NCI-H1048 (cell line): ENCODE measurements around the gene RNF213.

Source experiments
- DNase-seq: peaks from one replicate; lab custom pipeline; 2025; lab: John Stamatoyannopoulos, UW

RNF213 gene

DNA sequence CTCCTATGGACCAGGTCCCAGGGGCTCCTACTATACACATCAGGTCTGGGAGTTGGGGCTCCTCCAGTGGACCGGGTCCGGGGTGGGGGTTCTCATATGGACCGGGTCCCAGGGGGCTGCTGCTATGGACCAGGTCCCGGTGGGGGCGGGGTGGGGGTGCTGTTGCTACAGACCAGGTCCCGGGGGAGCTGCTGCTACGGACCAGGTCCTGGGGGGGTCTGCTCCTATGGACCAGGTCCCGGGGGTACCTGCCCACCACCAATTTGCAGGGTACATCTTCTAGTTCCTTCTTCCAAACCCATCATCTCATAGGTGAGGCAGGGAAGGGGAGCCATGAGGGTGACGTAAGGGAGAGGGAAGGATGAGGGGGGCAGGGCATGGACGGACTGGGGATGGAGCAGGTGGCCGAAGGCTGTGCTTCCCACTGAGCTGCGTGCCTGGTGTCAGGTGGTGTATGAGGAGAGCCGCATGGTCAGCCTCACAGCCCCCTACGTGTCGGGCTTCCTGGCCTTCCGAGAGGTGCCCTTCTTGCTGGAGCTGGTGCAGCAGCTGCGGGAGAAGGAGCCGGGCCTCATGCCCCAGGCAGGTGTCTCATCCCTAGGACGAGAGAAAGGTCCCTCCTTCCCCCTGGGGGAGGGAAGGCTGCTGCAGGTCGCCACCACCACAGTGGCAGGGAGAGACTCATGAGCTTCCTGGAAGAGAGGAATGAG lies 160.9 kb downstream of the RNF213 start:
- no peak for DNase-seq

- no peak for DNase-seq
Observed at GRCh38 chr17:80422276-80422675, 161.6 kb downstream of the RNF213 start.

DNA sequence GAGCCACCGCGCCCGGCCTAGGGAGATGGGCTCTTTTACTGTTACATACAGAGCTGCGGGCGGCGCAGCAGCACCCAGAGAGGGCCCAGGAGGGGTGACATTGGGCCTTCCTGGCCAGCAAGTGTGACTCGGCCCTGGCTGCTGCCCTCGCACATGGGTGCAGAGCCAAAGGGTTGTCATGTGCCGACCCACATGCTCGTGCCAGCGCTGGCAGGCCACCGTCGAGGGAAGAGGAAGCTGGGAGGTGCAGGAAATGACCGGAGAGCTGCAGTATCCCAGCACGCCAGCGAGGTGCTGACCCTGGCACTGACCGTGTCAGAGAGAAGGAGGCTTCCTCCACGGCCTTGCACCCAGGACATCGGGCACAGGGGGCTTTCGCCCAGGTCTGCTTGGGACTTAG lies 162.3 kb downstream of the RNF213 start:
- no peak for DNase-seq

DNA sequence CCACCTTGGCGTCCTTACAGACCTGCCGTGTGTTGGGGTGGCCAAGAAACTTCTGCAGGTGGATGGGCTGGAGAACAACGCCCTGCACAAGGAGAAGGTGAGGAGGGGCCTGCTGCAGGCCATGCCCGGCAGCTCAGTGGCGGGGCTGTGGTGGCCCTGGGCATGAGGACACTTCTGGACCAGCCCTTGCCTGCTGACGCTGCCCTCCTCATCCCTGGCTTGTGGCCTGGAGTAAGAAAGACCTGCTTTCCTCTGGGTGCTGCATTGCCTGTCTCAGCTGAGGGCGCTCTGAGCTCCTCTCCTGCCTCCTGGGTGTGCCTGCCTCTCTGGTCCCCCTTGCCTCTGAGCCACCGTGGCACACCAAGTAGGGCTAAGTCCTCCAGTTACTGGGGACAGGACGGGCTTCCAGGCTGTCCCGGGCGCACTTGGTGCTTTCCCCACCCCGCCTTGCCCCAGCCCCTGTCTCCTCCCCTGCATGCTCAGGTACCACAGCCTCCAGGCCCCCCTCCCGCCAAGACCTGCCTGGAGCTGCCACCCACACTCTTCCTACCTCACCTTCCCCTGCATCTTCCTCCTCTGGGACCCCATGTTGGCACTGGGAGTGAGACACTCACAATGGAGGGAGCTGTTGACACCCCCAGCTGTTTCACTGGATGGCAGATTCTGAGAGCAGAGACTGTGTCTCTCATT lies 163.0 kb downstream of the RNF213 start:
- DNase-seq: no peak

DNA sequence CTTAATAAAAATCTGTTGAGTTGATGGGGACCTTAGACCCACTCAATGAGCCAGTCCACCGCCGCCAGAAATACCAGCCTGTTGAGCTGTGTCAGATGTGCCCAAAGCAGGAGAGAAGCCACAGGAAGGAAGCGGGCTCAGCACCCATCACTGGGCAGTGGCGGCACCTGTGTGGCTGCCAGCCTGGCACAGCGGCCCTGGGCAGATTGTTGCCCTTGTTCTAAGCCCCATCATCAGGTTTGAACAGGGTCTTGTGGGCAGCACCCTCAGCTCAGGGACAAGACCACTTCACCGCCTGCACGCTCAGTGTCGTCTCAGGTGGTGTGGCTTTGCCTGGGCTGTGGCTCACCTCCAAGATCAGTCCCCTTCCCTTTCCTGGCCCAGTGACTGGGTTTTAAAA lies 163.6 kb downstream of the RNF213 start:
- no peak for DNase-seq

DNA sequence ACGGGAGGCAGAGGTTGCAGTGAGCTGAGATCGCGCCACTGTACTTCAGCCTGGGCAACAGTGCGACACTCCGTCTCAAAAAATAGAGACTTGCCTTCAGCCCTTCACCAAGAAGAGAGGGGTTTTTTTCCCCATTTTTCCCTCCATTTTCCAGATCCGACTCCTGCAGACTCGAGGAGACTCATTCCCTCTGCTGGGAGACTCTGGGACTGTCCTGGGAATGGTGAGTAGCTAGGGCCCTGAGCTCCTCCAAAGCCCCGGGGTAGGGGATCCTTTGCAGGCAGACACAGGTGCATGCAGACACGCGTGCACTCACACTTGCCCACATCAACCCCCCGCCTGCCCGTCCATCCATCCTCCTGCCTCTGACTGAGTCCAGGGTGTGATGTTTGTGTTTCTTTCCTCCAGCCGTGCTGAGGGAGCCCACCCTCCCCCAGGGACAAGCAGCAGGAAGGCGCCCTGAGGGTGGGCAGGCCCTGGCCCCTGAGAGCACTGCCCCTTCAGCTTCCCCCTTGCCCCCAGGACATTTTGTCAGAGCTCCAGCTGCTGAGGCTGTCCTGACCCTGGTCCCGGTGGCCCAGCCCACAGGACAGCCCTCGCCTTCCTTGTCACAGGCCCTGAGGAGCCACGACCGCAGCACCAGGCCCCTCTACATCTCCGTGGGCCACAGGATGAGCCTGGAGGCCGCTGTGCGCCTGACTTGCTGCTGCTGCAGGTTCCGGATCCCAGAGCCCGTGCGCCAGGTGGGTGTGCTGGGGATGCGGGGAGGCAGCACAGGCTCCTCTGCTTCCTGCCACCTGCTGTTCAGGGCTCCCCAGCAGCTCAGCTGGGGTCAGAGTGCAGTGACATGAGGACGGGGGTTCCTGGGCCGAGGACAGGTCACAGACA lies 164.5 kb downstream of the RNF213 start:
- no peak for DNase-seq

DNA sequence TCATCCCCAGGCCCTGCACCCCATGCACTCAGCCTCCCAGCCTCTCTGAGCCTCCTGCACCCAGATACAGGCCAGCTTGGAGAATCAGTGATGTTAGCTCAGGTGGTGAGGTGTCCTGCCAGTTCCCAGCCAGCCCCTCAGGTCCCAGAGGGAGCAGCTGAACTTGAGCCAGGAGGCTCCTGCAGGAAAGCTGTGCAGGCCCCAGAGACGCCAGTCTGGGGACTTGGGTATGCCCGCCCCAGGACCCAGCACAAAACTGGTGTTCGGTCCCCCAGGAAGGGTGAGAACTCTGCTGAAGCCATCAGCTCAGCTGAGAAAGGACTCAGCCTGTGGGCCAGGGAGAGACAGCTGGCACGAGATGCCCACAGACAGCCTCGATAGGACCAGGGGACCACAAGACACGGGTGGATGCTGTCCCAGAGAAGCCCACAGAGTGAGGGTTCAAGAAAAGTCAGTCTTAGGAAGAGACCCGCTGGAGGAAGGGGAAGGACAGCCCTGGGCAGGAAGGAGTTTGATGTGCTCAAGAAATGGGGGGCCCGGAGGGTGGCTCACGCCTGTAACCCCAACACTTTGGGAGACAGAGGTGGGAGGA lies 165.3 kb downstream of the RNF213 start:
- no peak for DNase-seq

DNA sequence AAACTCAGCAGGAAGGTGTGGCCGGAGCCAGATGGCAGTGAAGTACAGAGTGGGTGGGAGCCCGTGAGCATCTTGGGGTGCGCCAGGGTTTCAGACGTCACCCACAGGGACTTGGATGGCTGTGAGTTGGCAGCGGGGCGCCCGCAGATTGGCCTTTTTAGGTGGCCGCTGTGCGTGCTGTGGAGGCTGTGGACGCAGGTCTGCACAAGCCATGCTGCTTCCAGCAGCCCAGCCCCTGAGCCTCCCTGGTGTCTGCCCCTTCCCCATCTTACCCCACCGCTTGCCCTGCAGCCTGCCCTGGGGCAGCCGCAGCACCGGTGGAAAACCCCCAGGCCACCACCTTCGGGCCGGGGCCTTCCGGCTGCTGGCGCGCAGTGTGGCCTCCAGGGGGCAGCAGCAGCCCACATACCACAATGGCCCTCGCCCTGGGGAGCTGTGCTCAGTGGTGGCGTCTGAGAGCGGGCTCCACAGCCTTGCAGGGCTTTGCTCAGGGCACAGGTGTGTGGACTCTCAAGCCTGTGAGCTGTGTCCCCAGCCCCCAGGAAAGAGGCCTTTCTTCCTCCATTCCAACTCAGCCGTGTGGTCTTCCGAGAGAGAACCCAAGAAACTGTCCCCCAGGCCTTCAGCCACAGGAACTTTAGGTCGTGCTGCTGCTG lies 166.1 kb downstream of the RNF213 start:
- peak; percentile 53 for DNase-seq

DNA sequence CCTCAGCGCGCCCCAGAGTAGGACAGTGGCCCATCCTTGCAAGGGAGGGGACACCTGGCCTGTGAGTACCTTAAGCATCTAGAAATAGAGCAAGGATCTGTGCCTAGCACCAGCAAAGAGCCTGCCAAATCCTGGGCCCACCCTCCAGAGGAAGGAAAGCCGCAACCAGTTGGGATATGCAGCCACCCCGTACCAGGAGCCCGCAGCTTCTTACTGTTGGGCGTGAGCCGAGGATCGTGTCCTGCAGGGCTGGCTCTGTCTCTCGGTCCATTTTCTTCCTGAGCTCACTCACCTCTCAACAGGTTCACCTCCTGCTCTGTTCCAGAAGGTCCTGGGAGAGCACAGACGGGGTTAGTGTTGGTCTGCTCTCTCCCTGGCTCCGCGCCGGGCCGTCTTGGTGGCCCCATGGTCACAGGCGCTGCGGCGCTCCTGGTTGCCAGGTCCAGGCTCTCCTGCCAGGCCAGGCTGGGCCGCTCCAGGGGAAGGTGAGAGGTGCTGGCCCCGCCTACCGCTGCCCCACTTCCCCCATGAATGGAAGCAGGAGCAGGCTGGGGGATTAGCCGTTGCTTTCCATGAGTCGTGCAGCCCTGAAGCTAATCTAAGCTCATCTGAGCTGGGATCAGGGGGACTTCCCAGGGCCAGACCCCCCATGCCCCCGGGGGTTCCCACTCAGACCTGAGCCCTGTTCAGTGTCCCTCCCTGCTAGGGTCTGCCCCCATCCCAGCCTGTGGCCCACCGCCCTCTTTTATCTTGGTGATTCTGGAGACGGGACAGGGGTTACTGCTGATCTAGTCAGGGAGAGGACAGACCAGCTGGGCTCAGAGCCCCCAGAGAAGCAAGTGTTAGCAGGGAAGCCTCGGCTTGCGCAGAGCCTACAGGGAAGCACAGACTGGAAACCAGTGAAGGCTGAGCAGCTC lies 167.0 kb downstream of the RNF213 start:
- no peak for DNase-seq

- DNase-seq: no peak
Observed at GRCh38 chr17:80428363-80428762, 167.7 kb downstream of the RNF213 start.

GRCh38 chr17:80428796-80429195 lies 168.1 kb downstream of the RNF213 start:
- DNase-seq: no peak

DNA sequence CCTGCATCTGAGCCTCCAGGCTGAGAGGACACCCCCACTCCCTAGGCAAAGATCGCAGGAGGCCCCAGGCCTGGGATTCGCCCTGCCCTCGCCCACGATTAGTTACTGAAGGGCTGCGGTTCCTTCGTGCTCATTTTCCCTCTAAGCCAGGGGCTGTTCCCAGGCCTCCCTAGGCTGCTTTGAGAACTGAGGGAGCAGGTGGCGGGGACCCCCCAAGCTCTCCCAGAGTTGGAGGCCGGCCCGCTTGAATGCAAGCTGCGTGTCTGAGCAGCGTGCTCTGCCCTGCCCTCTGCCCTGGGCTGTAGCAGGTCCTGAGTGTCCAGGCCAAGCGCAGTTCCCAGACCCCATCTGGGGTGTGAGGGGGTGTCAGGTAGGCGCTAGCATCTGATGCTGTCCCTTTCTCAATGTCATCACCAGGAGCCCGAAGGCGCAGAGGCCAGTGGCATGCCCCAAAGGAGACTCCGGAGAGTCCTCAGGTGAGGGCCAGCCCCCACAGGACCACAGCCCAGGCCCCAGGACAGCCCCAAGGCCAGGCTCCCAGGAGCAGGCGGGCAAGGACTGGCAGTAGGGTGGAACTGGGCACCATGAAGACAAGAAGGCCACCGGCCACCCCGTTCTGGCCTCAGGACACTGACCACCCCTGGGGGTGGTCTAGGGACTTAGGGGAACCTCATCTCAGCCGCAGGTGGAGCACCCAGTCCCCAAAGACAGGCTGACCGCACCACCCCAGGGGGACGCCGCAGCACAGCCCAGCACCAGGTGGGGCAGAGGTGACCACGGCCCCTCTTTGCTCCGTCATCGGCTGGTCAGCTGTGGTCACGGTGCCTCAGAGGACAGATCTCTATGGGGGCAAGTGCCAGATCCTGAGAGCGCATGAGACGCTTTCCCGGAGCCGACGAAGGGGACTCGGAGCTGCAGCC lies 169.0 kb downstream of the RNF213 start:
- no peak for DNase-seq

DNA sequence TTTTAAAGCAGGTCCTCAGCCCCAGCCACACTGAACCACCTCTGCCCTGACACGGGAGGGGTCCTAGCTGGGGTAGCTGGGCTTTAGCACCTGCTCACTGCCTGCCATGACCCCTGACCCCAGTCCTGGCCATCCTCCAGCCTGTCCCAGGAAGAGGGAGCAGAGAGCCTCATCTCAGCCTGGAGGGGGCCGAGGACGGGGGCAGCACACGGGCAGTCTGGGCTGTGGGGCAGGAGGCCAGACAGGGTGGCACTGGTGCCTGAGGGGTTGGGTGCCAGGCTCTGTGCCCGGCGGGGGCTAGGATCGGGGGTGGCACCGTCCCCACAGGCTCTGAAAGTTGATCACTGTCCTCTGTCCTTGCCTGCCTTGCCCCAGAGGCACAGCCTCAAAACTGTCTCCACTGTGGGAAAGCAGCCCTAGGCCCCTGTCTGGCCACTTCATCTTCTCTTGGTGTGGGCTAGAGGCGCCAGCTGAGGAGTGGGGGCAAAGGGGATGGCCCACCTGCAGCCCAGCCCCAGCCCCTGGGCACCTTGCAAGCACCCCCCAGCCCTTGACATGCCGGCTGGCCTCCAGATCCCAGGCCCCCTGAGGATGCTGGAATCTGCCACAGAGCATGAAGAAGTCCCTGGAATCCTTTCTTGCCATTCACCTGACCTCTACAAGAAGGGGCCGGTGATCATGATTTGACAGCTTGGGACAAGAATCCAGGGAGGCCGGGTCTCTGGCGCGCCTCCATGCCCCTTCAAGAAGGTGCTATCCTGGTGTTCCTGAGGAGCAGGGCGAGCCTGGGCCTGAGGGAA lies 170.0 kb downstream of the RNF213 start:
- no peak for DNase-seq

DNA sequence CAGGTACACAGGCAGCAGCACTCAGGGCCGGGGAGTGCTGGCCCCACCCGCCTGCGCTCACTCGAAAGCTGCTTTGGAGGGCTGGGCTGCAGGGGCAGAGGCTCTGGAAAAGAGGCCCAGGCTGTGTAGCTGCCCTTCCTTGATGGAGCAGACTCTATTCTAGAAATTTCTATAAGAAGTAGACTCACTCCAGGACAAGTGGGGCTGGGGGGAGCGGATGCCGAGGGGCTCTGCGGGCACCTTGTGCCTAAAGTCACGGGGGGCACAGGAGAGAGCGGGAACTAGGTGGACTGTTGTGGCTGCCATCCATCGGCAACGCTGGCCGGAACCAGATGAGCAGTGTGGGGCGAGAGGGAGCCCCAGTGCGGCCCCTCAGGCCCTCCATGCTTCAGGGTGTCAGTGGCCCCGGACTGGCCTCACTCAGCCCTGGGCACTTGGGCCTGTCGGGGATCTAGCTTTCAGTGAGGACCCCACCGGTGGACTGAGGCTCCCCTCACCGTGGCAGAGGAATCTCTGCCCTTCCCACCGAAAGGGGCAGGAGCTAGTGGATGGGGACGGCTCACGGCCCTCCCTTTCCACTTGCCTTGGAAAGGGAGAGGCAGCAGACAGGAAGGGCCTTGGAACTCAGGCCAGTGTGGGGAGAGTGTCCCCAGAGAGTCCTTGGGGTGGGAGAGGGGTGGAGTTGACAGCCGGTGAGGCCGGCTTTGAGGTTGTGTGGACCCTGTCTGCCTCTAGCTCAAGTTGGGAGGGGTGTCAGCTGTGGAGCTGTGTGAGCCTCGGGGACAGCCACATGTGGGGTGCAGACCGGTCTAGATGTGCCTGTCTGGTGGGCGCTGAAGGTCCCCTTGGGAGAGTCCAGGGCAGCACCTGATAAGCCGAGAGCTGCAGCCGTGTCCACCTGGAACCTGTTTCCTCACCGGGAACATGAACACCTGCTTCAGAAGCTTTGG lies 170.9 kb downstream of the RNF213 start:
- no peak for DNase-seq

DNA sequence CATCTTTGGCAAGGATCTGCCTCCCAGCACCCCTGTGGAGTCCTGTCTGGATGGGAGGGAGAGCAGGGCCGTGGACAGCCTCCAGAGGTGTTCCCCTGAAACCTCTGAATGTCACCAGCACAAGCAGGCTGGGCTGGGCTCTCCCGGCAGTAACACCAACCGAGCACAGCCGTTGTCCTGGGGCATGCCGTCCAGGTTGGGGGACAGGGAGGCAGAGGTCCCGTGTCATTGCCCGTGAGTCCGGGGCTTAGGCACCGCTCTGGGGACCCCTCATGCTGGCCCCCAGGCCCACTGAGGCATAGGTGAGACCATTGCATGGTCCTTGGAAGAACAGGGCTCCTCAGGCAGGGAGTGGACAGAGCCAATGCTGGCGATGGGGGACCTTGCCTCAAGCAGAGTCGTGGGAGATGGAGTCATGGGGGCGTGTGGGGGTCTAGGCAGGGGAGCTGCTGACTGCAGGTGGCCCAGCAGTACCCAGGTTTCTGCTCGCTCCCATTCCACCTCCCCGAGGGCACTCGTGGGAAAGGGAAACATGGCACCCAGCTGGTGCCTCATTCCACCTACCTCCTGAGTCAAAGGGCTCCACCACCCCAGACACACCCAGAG lies 171.8 kb downstream of the RNF213 start:
- no peak for DNase-seq

GRCh38 chr17:80432961-80433550 lies 172.4 kb downstream of the RNF213 start:
- no peak for DNase-seq
